ENCODE measurements around the gene DRICH1. TPM values are rescaled to one million over a fixed set of nuclear protein-coding genes. Genes with fewer than 3 reads are reported as not detected.
"Not testable (repeated sequence)": the region's sequence is repeated elsewhere in the genome, so short reads cannot be mapped to it uniquely, and the experiment has no call there.

DRICH1 gene
- polyA plus RNA-seq, 5 donors, result 2.5 to 5.1 (median 3.2) TPM

DNA sequence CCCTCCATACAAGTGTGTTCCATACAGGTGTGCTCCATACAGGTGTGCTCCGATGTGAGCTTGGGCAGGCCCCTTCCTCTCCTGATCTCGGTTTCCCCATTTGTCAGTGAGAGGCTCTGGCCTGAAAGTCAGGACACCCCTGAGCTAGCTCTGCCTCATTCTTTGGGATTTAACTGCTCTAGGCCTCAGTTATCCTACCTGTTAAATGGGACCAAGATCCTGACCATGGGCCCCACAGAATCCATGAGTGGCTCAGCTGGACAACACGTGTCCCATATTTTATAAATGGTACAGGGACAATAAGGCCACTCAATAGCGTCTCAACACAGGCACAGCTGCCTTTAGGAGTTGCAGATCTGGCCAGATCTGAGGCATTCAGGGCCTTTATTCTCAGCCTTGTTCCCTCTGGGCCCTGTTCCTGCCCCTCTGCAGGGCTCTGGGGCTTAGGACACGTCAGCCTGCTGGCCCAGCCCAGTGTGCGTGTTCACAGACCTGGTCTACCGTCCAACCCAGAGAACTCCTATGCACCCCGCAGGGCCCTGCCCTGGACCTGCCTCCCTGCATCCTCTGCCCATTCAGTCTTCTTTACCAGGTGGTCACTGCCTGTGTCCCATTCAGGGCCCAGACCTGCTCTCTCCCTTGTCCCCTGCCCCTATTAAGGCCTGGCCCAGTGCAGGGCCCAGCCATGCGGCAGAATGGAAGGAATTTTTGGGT, 33.2 kb downstream of the DRICH1 start:
- DNase-seq, result no peak

GRCh38 chr22:23597576-23598268, 34.4 kb downstream of the DRICH1 start:
- DNase-seq, result not testable (repeated sequence)

- not testable (repeated sequence) for DNase-seq
Measured at GRCh38 chr22:23595904-23596303, 36.2 kb downstream of the DRICH1 start.

DNA sequence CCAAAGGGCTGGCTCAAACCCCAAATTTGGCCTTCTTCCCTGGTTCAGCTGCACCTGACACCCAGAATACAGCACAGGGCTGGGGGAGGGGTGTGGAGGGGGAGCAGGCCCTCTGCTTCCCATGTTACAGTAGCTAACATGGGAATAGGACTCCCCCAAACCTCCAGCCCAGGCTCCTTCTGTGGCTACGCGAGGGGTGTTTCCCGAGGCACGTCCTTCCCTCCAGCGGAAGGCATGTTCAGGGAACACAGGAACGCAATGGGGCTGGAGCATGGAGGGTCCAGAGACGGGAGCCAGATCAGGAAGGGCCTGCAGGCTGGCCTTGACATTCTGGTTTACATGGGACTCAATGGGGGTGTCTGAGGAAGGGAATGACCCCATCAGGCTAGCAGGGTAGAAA, 40.3 kb downstream of the DRICH1 start:
- DNase-seq, result no peak

- peak; percentile 31 to 45 for DNase-seq
Measured at GRCh38 chr22:23591201-23591791, 40.8 kb downstream of the DRICH1 start.

GRCh38 chr22:23583836-23584235, 48.3 kb downstream of the DRICH1 start:
- no peak for DNase-seq

- no peak for DNase-seq
Measured at GRCh38 chr22:23583153-23583552, 49.0 kb downstream of the DRICH1 start.

- DNase-seq, result no peak
Measured at GRCh38 chr22:23581260-23581650, 50.9 kb downstream of the DRICH1 start.

DNA sequence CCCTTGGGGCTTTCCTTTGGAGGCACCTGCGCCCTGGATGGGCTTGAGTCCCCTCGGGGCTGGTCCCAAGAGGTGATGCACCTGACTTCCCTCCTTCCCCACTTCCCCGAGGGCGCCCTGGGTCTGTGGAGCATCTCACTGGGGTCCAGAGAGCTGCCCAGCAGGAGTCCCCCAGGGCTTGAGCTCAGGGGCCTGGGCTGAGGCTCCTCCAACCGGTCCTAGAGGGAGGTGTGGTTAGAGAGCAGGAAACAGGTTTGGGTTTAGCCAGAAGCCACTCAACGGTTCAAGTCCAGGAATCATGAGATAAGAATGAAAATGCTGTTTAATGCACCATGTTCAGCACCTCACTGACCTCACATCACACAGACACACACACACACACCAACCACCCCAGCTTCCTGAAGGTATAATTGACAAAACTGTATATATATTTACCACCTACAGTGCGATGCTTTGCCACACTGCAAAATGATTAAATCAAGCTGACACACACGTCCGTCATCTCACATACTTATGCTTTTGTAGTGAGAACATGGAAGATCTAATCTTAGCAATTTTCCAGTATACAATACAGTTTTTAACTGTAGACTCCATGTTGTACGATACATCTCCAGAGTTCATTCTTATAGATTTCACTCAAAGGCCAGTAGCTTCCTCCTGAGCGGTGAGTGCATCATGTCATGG, 51.4 kb downstream of the DRICH1 start:
- no peak for DNase-seq

DNA sequence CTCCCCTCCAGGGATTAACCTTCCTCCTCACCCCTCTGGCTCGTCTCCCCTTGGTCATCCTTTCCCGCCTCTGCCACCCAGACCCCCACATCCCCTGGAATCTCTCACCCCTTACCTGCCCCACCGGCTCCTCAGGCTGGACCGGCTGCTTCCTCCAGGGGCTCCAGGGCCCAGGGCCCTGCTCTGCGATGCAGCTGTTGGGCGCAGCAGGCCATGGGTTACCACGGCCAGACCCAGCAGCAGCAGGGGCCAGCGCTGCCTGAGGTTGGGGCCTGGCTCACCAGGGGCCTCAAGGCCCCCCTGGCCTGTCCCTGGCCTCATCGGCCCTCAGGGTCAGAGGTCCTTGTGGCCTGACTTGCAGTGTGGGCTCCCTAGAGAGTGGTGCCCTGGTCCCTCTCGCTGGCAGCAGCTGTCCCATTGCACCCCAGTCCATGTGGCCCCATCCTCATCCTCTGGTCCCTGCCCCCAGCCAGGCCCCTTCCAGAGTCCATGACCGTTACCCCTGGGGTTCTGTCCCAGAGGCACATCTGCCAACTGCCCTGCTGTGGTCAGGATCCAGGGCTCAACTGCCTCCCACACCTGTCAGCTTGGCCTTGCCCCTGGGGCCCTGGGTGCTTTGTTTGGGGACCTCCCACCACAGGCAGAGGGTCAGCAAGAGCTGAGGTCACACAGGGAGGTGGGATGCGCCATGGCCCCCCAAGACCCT, 52.1 kb downstream of the DRICH1 start, which contains the start of gene IGLL1:
Gene IGLL1, minus strand, starts transcription at position 421 of the 706 bp plus-strand sequence. Its CDS starts 100 bp downstream, at position 321.
- DNase-seq, result no peak

GRCh38 chr22:23579280-23579679, 52.8 kb downstream of the DRICH1 start:
- DNase-seq, result no peak

- no peak for DNase-seq
Measured at GRCh38 chr22:23578306-23578705, 53.8 kb downstream of the DRICH1 start.

GRCh38 chr22:23576681-23577080, 55.4 kb downstream of the DRICH1 start:
- DNase-seq, result no peak

DNA sequence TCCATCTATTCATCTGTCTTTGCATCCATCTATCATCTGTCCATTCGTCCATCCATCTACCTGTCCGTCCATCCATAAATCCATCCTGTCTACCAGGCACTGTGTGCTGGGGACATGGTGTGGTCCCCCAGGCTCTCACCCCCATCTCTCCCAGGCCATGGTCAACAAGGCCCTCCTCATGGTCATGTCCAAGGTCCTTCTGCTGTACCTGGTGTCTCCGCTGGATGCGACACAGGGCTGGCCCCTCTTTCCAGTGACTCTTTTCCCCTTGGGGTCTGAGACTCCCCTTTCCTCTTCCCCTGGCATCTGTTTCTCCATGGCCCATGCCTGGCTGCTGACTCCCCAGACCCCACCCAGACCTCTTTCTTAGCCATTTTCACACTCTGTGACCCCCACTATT, 56.5 kb downstream of the DRICH1 start:
- DNase-seq, result no peak

DNA sequence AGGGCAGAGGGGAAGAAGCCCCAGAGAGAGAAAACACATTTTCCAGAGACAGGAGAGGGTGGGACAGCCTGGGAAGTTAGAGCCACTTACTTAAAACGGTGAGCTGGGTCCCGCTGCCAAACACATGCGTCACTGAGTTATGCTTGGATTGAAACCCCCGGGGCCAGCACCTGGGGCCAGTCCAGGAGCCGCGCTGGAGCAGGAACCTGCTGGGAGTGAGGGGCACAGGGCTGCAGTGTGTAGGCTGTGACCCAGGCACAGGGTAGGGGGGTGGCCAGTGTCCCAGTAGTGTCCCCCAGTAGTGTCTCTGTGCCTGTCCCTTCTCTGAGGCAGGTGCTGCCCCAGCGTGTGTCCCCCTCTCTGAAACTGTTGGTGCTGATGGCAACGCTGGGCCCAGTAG, 57.2 kb downstream of the DRICH1 start:
- DNase-seq, result no peak

DNA sequence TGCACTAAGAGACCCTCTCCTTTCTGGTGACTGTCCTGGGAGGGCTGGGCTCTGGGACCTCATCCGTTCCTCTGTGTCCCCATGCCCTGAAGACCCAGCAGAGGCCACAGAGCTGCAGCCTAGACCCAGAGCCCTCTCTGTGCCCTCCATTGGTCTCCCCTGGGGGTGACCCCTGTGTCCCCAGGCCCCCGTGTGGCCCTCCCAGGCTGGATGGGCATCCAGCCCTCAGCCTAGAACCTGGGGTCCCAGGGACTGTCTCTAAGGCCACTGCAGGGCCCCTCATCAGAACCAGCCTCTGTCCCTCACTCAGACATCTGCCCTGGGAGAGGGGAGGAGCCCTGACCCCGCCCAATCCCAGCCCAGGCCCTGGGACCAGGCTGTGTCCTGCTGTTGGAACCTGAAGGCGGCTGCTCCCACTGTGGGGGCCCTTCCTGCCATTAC, 57.7 kb downstream of the DRICH1 start:
- no peak for DNase-seq

DNA sequence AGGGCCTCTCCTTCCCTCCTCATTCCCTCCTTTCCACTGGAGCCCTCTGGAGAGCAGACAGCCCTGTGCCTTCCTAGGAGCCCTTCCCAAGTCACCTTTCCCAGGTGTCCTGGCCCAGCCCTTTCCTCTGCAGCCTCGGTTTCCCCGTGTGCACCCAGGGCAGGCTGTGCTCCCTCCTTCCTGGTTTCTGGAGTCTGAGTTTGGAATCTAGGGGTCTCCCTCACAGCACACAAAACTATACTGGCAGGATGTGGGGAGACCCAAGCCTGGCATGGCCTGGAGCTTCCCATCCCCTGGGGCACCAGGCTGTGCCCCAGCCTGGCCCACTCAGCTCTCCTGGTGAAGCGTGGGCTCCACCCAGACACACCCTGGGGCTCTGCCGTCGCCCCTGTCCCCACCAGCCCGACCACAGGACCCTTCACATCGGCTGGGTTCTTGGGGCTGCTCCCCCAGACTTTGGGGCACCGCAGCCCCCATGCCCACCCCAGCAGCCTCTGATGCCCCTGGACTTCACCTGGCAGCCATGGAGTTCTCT, 58.4 kb downstream of the DRICH1 start:
- not testable (repeated sequence) for DNase-seq

GRCh38 chr22:23573106-23573505, 59.0 kb downstream of the DRICH1 start:
- DNase-seq, result not testable (repeated sequence)

DNA sequence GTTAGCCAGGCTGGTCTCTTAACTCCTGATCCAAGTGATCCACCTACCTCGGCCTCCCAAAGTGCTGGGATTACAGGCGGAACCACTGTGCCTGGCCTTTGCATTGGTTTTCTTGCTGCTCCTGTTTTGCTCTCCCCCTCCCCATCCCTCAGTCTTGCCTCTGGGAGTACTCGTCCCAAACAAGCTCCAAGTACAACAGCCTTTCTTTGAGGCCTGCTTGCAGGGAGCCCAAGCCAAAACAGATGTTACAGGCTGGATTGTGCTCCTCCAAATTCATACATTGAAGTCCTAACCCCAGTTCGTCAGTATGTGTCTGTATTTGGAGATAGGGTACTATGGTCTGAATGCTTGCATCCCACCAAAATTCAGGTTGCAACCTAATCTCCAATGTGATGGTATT, 60.6 kb downstream of the DRICH1 start:
- DNase-seq, result no peak

DNA sequence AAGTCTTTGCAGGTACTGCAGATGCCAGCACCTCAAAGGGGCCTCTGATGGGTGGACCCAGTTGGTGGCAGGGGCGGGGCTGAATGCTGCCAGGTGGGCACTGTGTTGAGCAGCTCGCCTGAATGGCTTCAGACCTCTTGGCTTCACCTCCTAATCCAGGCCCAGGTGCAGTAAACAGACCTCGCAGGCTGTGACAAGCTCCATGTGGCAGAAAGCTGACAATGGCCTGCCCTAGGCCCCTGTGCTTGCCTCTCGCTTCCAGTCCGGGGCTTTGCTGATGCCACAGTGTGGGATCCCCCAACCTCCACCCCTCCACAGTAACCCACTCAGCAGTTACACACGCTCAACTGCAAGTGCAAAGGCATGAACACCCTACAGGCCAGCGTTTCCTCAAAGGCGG, 61.4 kb downstream of the DRICH1 start:
- DNase-seq, result no peak

GRCh38 chr22:23569716-23570115, 62.4 kb downstream of the DRICH1 start:
- DNase-seq, result no peak

All from right lung (tissue), 5 donors.